Smooth muscle cell (in vitro differentiated cells): Measurements from ENCODE around the gene RCSD1. TPM values are rescaled to one million over a fixed set of nuclear protein-coding genes. Genes with fewer than 3 reads are reported as not detected.

Source experiments
- DNase-seq: peaks from one replicate; lab custom pipeline; 2025; ENCODE audit not compliant: unreplicated experiment; lab: John Stamatoyannopoulos, UW
- H2AFZ ChIP-seq: fragments of 200-600 bp; sonication (generic); 2 replicates; pipeline ENCODE4 v1.6.0; 2016; ENCODE audit warnings: antibody characterized with exemption, low read depth, mild to moderate bottlenecking
- H3F3A ChIP-seq: fragments of 200-600 bp; sonication (generic); 2 replicates; pipeline ENCODE4 v1.6.0; 2017; ENCODE audit warnings: antibody characterized with exemption, low read depth
- H3K27ac ChIP-seq: fragments of 200-600 bp; sonication (generic); 2 replicates; pipeline ENCODE4 v1.5.1; 2016; ENCODE audit warnings: low read depth, mild to moderate bottlenecking
- H3K27me3 ChIP-seq: fragments of 200-600 bp; sonication (generic); 2 replicates; pipeline ENCODE4 v1.6.1; 2016; ENCODE audit warnings: low read depth, mild to moderate bottlenecking
- H3K36me3 ChIP-seq: fragments of 200-600 bp; sonication (generic); 2 replicates; pipeline ENCODE4 v1.5.1; 2016; ENCODE audit warnings: low read depth
- H3K4me1 ChIP-seq: fragments of 200-600 bp; sonication (generic); 2 replicates; pipeline ENCODE4 v1.5.1; 2016; ENCODE audit warnings: low read depth
- H3K4me2 ChIP-seq: fragments of 200-600 bp; sonication (generic); 2 replicates; pipeline ENCODE4 v1.6.0; 2016; ENCODE audit warnings: mild to moderate bottlenecking
- H3K4me3 ChIP-seq: fragments of 200-600 bp; sonication (generic); 2 replicates; pipeline ENCODE4 v1.5.1; 2016; ENCODE audit warnings: mild to moderate bottlenecking
- H3K79me2 ChIP-seq: fragments of 200-600 bp; sonication (generic); 2 replicates; pipeline ENCODE4 v1.6.0; 2016; ENCODE audit warnings: low read depth, mild to moderate bottlenecking
- H3K9ac ChIP-seq: fragments of 200-600 bp; sonication (generic); 2 replicates; pipeline ENCODE4 v1.6.0; 2016; ENCODE audit warnings: low read depth
- H3K9me3 ChIP-seq: fragments of 200-600 bp; sonication (generic); replicated peaks from 2 replicates; pipeline ENCODE4 v1.5.1; 2016; ENCODE audit warnings: low read depth
- H4K20me1 ChIP-seq: fragments of 200-600 bp; sonication (generic); 2 replicates; pipeline ENCODE4 v1.6.0; 2016; ENCODE audit warnings: low read depth
- WGBS: methylation state at CpG from one replicate; pipeline ENCODE4 v1.1.7; 2016; ENCODE audit warnings: low lambda C conversion rate; 5-methylcytosine and 5-hydroxymethylcytosine counted together
- polyA plus RNA-seq: library from polyadenylated mRNA; unstranded; fragments of >200 nt; fragmentation: Nextera tagmentation; extraction: Ambion mirVana; gene quantifications from 2 replicates; pipeline ENCODE4 v1.2.1, GENCODE V29; 2016
- total RNA-seq: library from RNA; depleted of rRNA; stranded (reverse); fragments of >200 nt; gene quantifications from 2 replicates; pipeline ENCODE4 v1.2.3, GENCODE V29; 2014
- TF ChIP-seq, protein P1 (sequence below): fragments of 200-600 bp; sonication (generic); IDR thresholded peaks from 2 replicates; pipeline ENCODE4 v1.5.1; 2017; ENCODE audit warnings: borderline replicate concordance, mild to moderate bottlenecking, antibody characterized with exemption; ENCODE audit not compliant: insufficient read depth, poor library complexity, severe bottlenecking

RCSD1 gene
- total and polyA plus RNA-seq, 2 experiments from 2014 or later = 0.40 TPM; not detected in 1

DNA sequence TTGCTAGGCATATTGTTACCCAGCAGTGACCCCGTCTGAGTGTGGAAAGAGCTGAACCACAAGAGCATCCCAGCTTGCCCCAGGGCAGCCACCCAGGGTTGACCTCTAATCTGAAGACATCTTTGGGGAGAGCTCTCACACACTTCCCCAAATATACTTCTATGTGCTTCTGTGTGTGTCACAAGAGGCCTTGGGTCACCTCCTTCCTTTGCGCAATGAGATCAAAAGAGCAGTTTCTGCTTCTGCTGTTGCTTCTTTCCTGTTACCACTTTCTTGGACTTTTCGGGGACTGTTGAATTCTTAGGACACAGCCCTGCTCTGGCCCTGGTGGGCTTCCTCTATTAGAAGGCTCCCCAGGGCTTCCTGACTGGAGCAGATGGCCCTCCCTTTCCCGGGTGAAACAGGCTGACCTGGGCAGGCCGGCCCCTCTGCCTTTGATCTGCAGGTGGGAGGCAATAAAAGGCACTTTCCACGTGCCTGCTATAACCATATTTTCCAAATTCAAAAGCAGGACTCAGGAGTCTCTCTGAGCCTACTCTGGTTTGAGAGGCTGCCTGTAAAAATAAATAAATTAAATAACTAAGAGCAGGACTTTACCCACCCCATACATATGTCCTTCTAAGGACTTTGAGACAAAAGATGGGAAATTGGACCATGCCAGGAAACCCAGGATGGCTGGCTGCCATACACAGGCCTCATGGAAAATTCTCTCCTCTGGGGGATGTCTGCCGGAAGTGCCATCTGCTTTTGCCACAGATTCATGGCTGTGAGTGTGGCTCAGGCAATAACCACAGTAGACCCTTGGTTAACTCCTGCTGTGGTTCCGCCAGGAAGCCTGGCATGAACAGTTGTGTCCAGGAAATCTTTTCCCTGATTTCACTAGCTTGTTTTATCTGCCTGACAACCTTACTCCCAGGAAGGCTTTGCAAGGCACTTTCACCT lies 28.3 kb upstream of the RCSD1 start:
- TF ChIP-seq, protein P1, sequence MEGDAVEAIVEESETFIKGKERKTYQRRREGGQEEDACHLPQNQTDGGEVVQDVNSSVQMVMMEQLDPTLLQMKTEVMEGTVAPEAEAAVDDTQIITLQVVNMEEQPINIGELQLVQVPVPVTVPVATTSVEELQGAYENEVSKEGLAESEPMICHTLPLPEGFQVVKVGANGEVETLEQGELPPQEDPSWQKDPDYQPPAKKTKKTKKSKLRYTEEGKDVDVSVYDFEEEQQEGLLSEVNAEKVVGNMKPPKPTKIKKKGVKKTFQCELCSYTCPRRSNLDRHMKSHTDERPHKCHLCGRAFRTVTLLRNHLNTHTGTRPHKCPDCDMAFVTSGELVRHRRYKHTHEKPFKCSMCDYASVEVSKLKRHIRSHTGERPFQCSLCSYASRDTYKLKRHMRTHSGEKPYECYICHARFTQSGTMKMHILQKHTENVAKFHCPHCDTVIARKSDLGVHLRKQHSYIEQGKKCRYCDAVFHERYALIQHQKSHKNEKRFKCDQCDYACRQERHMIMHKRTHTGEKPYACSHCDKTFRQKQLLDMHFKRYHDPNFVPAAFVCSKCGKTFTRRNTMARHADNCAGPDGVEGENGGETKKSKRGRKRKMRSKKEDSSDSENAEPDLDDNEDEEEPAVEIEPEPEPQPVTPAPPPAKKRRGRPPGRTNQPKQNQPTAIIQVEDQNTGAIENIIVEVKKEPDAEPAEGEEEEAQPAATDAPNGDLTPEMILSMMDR = no peak
- Histone ChIP-seq H3K27me3 (no peaks in the 10 kb centered on the region), H3K9me3 (no peaks in the 10 kb centered on the region), H4K20me1 (no peaks in the 10 kb centered on the region), H3K4me1 (no peaks in the 10 kb centered on the region), H2AFZ (no peak overlapping the region), H3K4me2 (no peak overlapping the region), H3K4me3 (no peak overlapping the region), H3K9ac (no peak overlapping the region), H3K79me2 (no peaks in the 10 kb centered on the region), H3K36me3 (no peaks in the 10 kb centered on the region), H3K27ac (no peak overlapping the region), H3F3A (no peaks in the 10 kb centered on the region)
- no peak for DNase-seq
- 75% methylated on average over 8 of the region's 8 CpGs for WGBS

GRCh38 chr1:167602840-167603239 lies 27.2 kb upstream of the RCSD1 start:
- Histone ChIP-seq H3K4me1 (no peaks in the 10 kb centered on the region), H3K79me2 (no peaks in the 10 kb centered on the region), H3K27ac (no peak overlapping the region), H3F3A (no peaks in the 10 kb centered on the region), H3K4me3 (no peak overlapping the region), H3K9ac (no peak overlapping the region), H4K20me1 (no peaks in the 10 kb centered on the region), H2AFZ (no peak overlapping the region), H3K9me3 (no peaks in the 10 kb centered on the region), H3K4me2 (no peak overlapping the region), H3K27me3 (no peaks in the 10 kb centered on the region), H3K36me3 (no peaks in the 10 kb centered on the region)
- TF ChIP-seq, protein P1 = no peak
- WGBS = 87% methylated on average over 8 of the region's 8 CpGs
- DNase-seq = no peak

DNA sequence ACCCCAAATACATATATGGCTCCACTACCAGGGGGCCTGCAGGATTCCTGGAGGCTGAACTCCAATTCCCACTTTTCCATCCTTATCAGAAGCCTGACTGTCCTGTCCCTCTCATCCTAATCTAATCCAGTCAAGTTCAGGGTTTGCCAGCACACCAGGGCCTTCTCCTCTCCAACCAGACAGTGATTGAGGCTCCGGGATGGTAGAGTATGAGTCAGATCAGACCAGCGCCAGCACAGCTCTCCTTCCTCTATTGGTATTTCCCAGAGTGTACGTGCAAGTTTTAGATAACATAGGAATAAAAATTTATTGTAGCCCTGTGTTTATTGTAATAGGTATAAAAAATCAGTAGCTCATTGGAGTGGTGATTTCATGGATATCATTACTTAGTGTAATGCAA lies 24.5 kb upstream of the RCSD1 start:
- Histone ChIP-seq H3K79me2 (no peaks in the 10 kb centered on the region), H3K9me3 (no peaks in the 10 kb centered on the region), H3K9ac (no peak overlapping the region), H2AFZ (no peak overlapping the region), H3K36me3 (no peaks in the 10 kb centered on the region), H3K4me1 (no peaks in the 10 kb centered on the region), H3K4me3 (no peak overlapping the region), H3K27ac (no peak overlapping the region), H4K20me1 (no peaks in the 10 kb centered on the region), H3K4me2 (no peak overlapping the region), H3K27me3 (no peaks in the 10 kb centered on the region), H3F3A (no peaks in the 10 kb centered on the region)
- TF ChIP-seq, protein P1 = no peak
- DNase-seq = no peak
- 49% methylated on average over 3 of the region's 3 CpGs for WGBS

DNA sequence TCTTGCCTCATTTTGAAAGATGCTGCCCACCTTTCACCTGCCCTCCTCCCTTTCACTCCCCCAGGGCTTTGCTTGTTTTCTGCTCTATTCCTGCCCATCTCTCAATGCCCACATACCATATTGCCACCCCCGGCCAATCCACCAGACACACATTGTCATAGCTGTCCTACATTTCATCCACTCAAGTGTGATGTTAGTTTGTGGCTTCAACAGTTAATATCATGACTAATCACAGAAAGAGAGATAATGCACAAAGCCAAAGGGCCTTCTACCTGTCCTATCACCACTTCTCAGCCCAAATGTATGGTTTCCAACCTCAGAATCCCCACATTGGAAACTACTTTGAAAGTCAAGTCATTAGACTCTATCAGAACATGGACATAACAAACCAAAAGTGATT lies 18.0 kb upstream of the RCSD1 start:
- Histone ChIP-seq H3K27me3 (no peaks in the 10 kb centered on the region), H2AFZ (no peak overlapping the region), H3K4me1 (no peaks in the 10 kb centered on the region), H3K9ac (no peak overlapping the region), H4K20me1 (no peaks in the 10 kb centered on the region), H3K27ac (no peak overlapping the region), H3K79me2 (no peaks in the 10 kb centered on the region), H3K4me3 (no peak overlapping the region), H3F3A (peaks cover 2% of the 10 kb centered on the region), H3K36me3 (peaks cover 5% of the 10 kb centered on the region), H3K9me3 (no peaks in the 10 kb centered on the region), H3K4me2 (no peak overlapping the region)
- TF ChIP-seq, protein P1 = no peak
- 77% methylated on average over 1 of the region's 1 CpG for WGBS
- no peak for DNase-seq
